ENCODE results near the gene SMAGP. TPM values are rescaled to one million over a fixed set of nuclear protein-coding genes. Genes with fewer than 3 reads are reported as not detected.

Gene SMAGP
- polyA plus RNA-seq, 1 donor (not counting 4 experiments of a cell fraction or from before 2014, with no cell fraction given): 52.1 TPM

- no peak for TF ChIP-seq EZH2 (IDR thresholded peaks at IDR 0.05; ENCODE audit: low read length)
- TF ChIP-seq, protein P1, sequence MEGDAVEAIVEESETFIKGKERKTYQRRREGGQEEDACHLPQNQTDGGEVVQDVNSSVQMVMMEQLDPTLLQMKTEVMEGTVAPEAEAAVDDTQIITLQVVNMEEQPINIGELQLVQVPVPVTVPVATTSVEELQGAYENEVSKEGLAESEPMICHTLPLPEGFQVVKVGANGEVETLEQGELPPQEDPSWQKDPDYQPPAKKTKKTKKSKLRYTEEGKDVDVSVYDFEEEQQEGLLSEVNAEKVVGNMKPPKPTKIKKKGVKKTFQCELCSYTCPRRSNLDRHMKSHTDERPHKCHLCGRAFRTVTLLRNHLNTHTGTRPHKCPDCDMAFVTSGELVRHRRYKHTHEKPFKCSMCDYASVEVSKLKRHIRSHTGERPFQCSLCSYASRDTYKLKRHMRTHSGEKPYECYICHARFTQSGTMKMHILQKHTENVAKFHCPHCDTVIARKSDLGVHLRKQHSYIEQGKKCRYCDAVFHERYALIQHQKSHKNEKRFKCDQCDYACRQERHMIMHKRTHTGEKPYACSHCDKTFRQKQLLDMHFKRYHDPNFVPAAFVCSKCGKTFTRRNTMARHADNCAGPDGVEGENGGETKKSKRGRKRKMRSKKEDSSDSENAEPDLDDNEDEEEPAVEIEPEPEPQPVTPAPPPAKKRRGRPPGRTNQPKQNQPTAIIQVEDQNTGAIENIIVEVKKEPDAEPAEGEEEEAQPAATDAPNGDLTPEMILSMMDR (optimal IDR thresholded peaks at IDR 0.05 in 1 of 3, IDR thresholded peaks at IDR 0.05 in 1 of 3, conservative IDR thresholded peaks at IDR 0.05 in 1 of 3; ENCODE audit: extremely low read depth in 1 of 3, insufficient read depth in 2 of 3, low read length in 3 of 3): no peak
- dilution Hi-C loops (cut with MboI; ENCODE audit: extremely low pct_ligation_motif_present, low sequenced_read_pairs): no loop called here
- no peak for FAIRE-seq
Observed at GRCh38 chr12:51210690-51211395, 59.4 kb downstream of the SMAGP start.

GRCh38 chr12:51209259-51209658 is 61.0 kb downstream of the SMAGP start:
- Histone ChIP-seq H3K4me1 (ENCODE audit: control insufficient read depth, extremely low read depth, insufficient read depth, low read length) (no peaks in the 10 kb centered on the region), H3K9ac (ENCODE audit: control insufficient read depth, extremely low read depth, insufficient read depth, low read length) (no peak overlapping the region), H3K79me2 (ENCODE audit: control insufficient read depth, insufficient read depth, low read length) (no peaks in the 10 kb centered on the region), H3K9me3 (ENCODE audit: control insufficient read depth, low read depth, low read length) (no peaks in the 10 kb centered on the region), H3K27ac (ENCODE audit: control insufficient read depth, insufficient read depth, low read length) (no peak overlapping the region), H3K9me1 (ENCODE audit: control insufficient read depth, extremely low read depth, insufficient read depth, low read length) (no peaks in the 10 kb centered on the region), H2AFZ (ENCODE audit: control insufficient read depth, low read length) (no peak overlapping the region), H3K4me2 (ENCODE audit: control insufficient read depth, extremely low read depth, insufficient read depth, low read depth, low read length) (no peak overlapping the region), H3K27me3 (ENCODE audit: control insufficient read depth, extremely low read depth, insufficient read depth, low read length) (no peaks in the 10 kb centered on the region), H3K36me3 (ENCODE audit: control insufficient read depth in 2 of 2, extremely low read depth in 1 of 2, insufficient read depth in 2 of 2, low read length in 2 of 2) (no peaks in the 10 kb centered on the region), H4K20me1 (ENCODE audit: control insufficient read depth, extremely low read depth, insufficient read depth, low read length) (no peaks in the 10 kb centered on the region), H3K4me3 (ENCODE audit: control insufficient read depth in 2 of 3, extremely low read depth in 1 of 3, insufficient read depth in 2 of 3, low read depth in 1 of 3, low read length in 3 of 3) (no peak overlapping the region)
- FAIRE-seq (no peak), DNase-seq (ENCODE audit: low read depth, low spot score) (no peak)
- no peak for TF ChIP-seq EZH2 (IDR thresholded peaks at IDR 0.05; ENCODE audit: low read length)
- TF ChIP-seq, protein P1 (optimal IDR thresholded peaks at IDR 0.05 in 1 of 3, IDR thresholded peaks at IDR 0.05 in 1 of 3, conservative IDR thresholded peaks at IDR 0.05 in 1 of 3; ENCODE audit: extremely low read depth in 1 of 3, insufficient read depth in 2 of 3, low read length in 3 of 3): no peak
- dilution Hi-C loops (cut with MboI; ENCODE audit: extremely low pct_ligation_motif_present, low sequenced_read_pairs): no loop called here

More at GRCh38 chr12:51210690-51211395, 59.4 kb downstream of the SMAGP start:
- H3K27ac ChIP-seq (ENCODE audit: control insufficient read depth, insufficient read depth, low read length): no peak overlapping the region
- H3K9me1 ChIP-seq (ENCODE audit: control insufficient read depth, extremely low read depth, insufficient read depth, low read length): no peaks in the 10 kb centered on the region
- H2AFZ ChIP-seq (ENCODE audit: control insufficient read depth, low read length): no peak overlapping the region
- no peak overlapping the region for H3K4me3 ChIP-seq (ENCODE audit: control insufficient read depth in 2 of 3, extremely low read depth in 1 of 3, insufficient read depth in 2 of 3, low read depth in 1 of 3, low read length in 3 of 3)
- no peaks in the 10 kb centered on the region for H3K27me3 ChIP-seq (ENCODE audit: control insufficient read depth, extremely low read depth, insufficient read depth, low read length)
- no peaks in the 10 kb centered on the region for H3K79me2 ChIP-seq (ENCODE audit: control insufficient read depth, insufficient read depth, low read length)
- no peaks in the 10 kb centered on the region for H3K9me3 ChIP-seq (ENCODE audit: control insufficient read depth, low read depth, low read length)
- no peak overlapping the region for H3K4me2 ChIP-seq (ENCODE audit: control insufficient read depth, extremely low read depth, insufficient read depth, low read depth, low read length)
- no peaks in the 10 kb centered on the region for H4K20me1 ChIP-seq (ENCODE audit: control insufficient read depth, extremely low read depth, insufficient read depth, low read length)
- H3K4me1 ChIP-seq (ENCODE audit: control insufficient read depth, extremely low read depth, insufficient read depth, low read length): no peaks in the 10 kb centered on the region
- H3K9ac ChIP-seq (ENCODE audit: control insufficient read depth, extremely low read depth, insufficient read depth, low read length): no peak overlapping the region
- no peaks in the 10 kb centered on the region for H3K36me3 ChIP-seq (ENCODE audit: control insufficient read depth in 2 of 2, extremely low read depth in 1 of 2, insufficient read depth in 2 of 2, low read length in 2 of 2)
- DNase-seq (ENCODE audit: low read depth, low spot score): no peak
